ENCODE results near the gene ENPP3.

The ENPP3 gene

GRCh38 chr6:131733376-131734016 is 96.4 kb downstream of the ENPP3 start:
- no peak for TF ChIP-seq YY1 (IDR thresholded peaks at IDR 0.05; ENCODE audit: insufficient read depth, insufficient read length)

GRCh38 chr6:131736003-131736596 is 99.0 kb downstream of the ENPP3 start:
- DNase-seq (ENCODE audit: low read depth, low spot score) = no peak
- H3K9me3 ChIP-seq (ENCODE audit: insufficient read depth, low read length) = no peaks in the 10 kb centered on the region
- H3K27me3 ChIP-seq (ENCODE audit: insufficient read depth, insufficient read length) = no peaks in the 10 kb centered on the region
- H3K4me1 ChIP-seq (ENCODE audit: insufficient read depth, insufficient read length) = no peaks in the 10 kb centered on the region
- no peak for TF ChIP-seq ZNF274 (IDR thresholded peaks at IDR 0.05; ENCODE audit: low read depth, low read length)
- TF ChIP-seq YY1 (IDR thresholded peaks at IDR 0.05; ENCODE audit: insufficient read depth, insufficient read length) = no peak
- no peak for TF ChIP-seq SUZ12 (IDR thresholded peaks at IDR 0.05; ENCODE audit: extremely low read depth, insufficient read depth, insufficient read length)
- H3K9ac ChIP-seq (ENCODE audit: insufficient read length, low read depth) = no peak overlapping the region
- H3K36me3 ChIP-seq (ENCODE audit: insufficient read depth, insufficient read length, low read length) = no peaks in the 10 kb centered on the region
- H3K4me3 ChIP-seq (ENCODE audit: insufficient read length, low read depth) = no peak overlapping the region

More at GRCh38 chr6:131733376-131734016, 96.4 kb downstream of the ENPP3 start:
- Histone ChIP-seq H3K4me1 (ENCODE audit: insufficient read depth, insufficient read length) (no peaks in the 10 kb centered on the region), H3K9me3 (ENCODE audit: insufficient read depth, low read length) (no peaks in the 10 kb centered on the region), H3K9ac (ENCODE audit: insufficient read length, low read depth) (no peak overlapping the region), H3K27me3 (ENCODE audit: insufficient read depth, insufficient read length) (no peaks in the 10 kb centered on the region), H3K36me3 (ENCODE audit: insufficient read depth, insufficient read length, low read length) (no peaks in the 10 kb centered on the region), H3K4me3 (ENCODE audit: insufficient read length, low read depth) (no peak overlapping the region)
- DNase-seq (ENCODE audit: low read depth, low spot score) = no peak

- Histone ChIP-seq H3K4me3 (ENCODE audit: insufficient read length, low read depth) (no peak overlapping the region), H3K9me3 (ENCODE audit: insufficient read depth, low read length) (no peaks in the 10 kb centered on the region), H3K36me3 (ENCODE audit: insufficient read depth, insufficient read length, low read length) (no peaks in the 10 kb centered on the region), H3K4me1 (ENCODE audit: insufficient read depth, insufficient read length) (no peaks in the 10 kb centered on the region), H3K9ac (ENCODE audit: insufficient read length, low read depth) (no peak overlapping the region), H3K27me3 (ENCODE audit: insufficient read depth, insufficient read length) (no peaks in the 10 kb centered on the region)
- DNase-seq (ENCODE audit: low read depth, low spot score) = no peak
- TF ChIP-seq YY1 (IDR thresholded peaks at IDR 0.05; ENCODE audit: insufficient read depth, insufficient read length) = no peak
- no peak for TF ChIP-seq SUZ12 (IDR thresholded peaks at IDR 0.05; ENCODE audit: extremely low read depth, insufficient read depth, insufficient read length)
- TF ChIP-seq ZNF274 (IDR thresholded peaks at IDR 0.05; ENCODE audit: low read depth, low read length) = no peak
Observed at GRCh38 chr6:131736811-131737210, 99.7 kb downstream of the ENPP3 start.

- DNase-seq (ENCODE audit: low read depth, low spot score) = no peak
- no peak overlapping the region for H3K9ac ChIP-seq (ENCODE audit: insufficient read length, low read depth)
- TF ChIP-seq YY1 (IDR thresholded peaks at IDR 0.05; ENCODE audit: insufficient read depth, insufficient read length) (no peak), SUZ12 (IDR thresholded peaks at IDR 0.05; ENCODE audit: extremely low read depth, insufficient read depth, insufficient read length) (no peak), ZNF274 (IDR thresholded peaks at IDR 0.05; ENCODE audit: low read depth, low read length) (no peak)
- H3K36me3 ChIP-seq (ENCODE audit: insufficient read depth, insufficient read length, low read length) = no peaks in the 10 kb centered on the region
- no peaks in the 10 kb centered on the region for H3K9me3 ChIP-seq (ENCODE audit: insufficient read depth, low read length)
- H3K27me3 ChIP-seq (ENCODE audit: insufficient read depth, insufficient read length) = no peaks in the 10 kb centered on the region
- no peaks in the 10 kb centered on the region for H3K4me1 ChIP-seq (ENCODE audit: insufficient read depth, insufficient read length)
- no peak overlapping the region for H3K4me3 ChIP-seq (ENCODE audit: insufficient read length, low read depth)
Observed at GRCh38 chr6:131739136-131739535, 102.0 kb downstream of the ENPP3 start.

GRCh38 chr6:131740161-131740560 is 103.1 kb downstream of the ENPP3 start:
- H3K36me3 ChIP-seq (ENCODE audit: insufficient read depth, insufficient read length, low read length) = no peaks in the 10 kb centered on the region
- H3K4me1 ChIP-seq (ENCODE audit: insufficient read depth, insufficient read length) = no peaks in the 10 kb centered on the region
- no peak for TF ChIP-seq YY1 (IDR thresholded peaks at IDR 0.05; ENCODE audit: insufficient read depth, insufficient read length)
- no peak for TF ChIP-seq SUZ12 (IDR thresholded peaks at IDR 0.05; ENCODE audit: extremely low read depth, insufficient read depth, insufficient read length)
- no peak for TF ChIP-seq ZNF274 (IDR thresholded peaks at IDR 0.05; ENCODE audit: low read depth, low read length)
- no peak for DNase-seq (ENCODE audit: low read depth, low spot score)
- H3K27me3 ChIP-seq (ENCODE audit: insufficient read depth, insufficient read length) = no peaks in the 10 kb centered on the region
- no peak overlapping the region for H3K9ac ChIP-seq (ENCODE audit: insufficient read length, low read depth)
- no peak overlapping the region for H3K4me3 ChIP-seq (ENCODE audit: insufficient read length, low read depth)
- H3K9me3 ChIP-seq (ENCODE audit: insufficient read depth, low read length) = no peaks in the 10 kb centered on the region

- Histone ChIP-seq H3K36me3 (ENCODE audit: insufficient read depth, insufficient read length, low read length) (no peaks in the 10 kb centered on the region), H3K9ac (ENCODE audit: insufficient read length, low read depth) (no peak overlapping the region), H3K27me3 (ENCODE audit: insufficient read depth, insufficient read length) (no peaks in the 10 kb centered on the region), H3K4me1 (ENCODE audit: insufficient read depth, insufficient read length) (no peaks in the 10 kb centered on the region), H3K4me3 (ENCODE audit: insufficient read length, low read depth) (no peak overlapping the region), H3K9me3 (ENCODE audit: insufficient read depth, low read length) (no peaks in the 10 kb centered on the region)
- DNase-seq (ENCODE audit: low read depth, low spot score) = no peak
- TF ChIP-seq SUZ12 (IDR thresholded peaks at IDR 0.05; ENCODE audit: extremely low read depth, insufficient read depth, insufficient read length) (no peak), YY1 (IDR thresholded peaks at IDR 0.05; ENCODE audit: insufficient read depth, insufficient read length) (no peak), ZNF274 (IDR thresholded peaks at IDR 0.05; ENCODE audit: low read depth, low read length) (no peak)
Observed at GRCh38 chr6:131741688-131742393, 104.7 kb downstream of the ENPP3 start.
